OCI-LY7 (cell line): ENCODE measurements around the gene IGF2BP1. TPM values are rescaled to one million over a fixed set of nuclear protein-coding genes. Genes with fewer than 3 reads are reported as not detected.
"Not testable (repeated sequence)": the region's sequence is repeated elsewhere in the genome, so short reads cannot be mapped to it uniquely, and the experiment has no call there.

Experiments
- BruUV-seq: library from RNA; stranded (reverse); fragments of 400-500 nt; replicated peaks from 2 replicates; lab custom pipeline; 2021; lab: Mats Ljungman, UMichigan
- CTCF ChIA-PET: fragments of 300-600 bp; sonication (Branson Sonifier 250); formaldehyde crosslinking; loops from one replicate; lab custom pipeline; 2022; ENCODE audit warnings: antibody characterized with exemption; ENCODE audit not compliant: unreplicated experiment; lab: Charles Lee
- POLR2A ChIA-PET: fragments of 300-600 bp; sonication (Branson Sonifier 250); formaldehyde crosslinking; loops from one replicate; lab custom pipeline; 2022; ENCODE audit warnings: antibody characterized with exemption; lab: Charles Lee
- DNase-seq: peaks from one replicate; pipeline ENCODE4 v3.0.0-alpha.2; 2015; ENCODE audit warnings: low spot score
- H2AFZ ChIP-seq: fragments of 200-600 bp; sonication (generic), shearing (Covaris generic); 2 replicates; pipeline ENCODE4 v1.6.1; 2014; ENCODE audit warnings: mild to moderate bottlenecking, antibody characterized with exemption, low read length, moderate library complexity
- H3K27ac ChIP-seq: fragments of 200-600 bp; sonication (generic); 2 replicates; pipeline ENCODE4 v1.5.1; 2014; ENCODE audit warnings: mixed run types, low read depth, mild to moderate bottlenecking, moderate library complexity, low read length, inconsistent platforms; ENCODE audit not compliant: poor library complexity, severe bottlenecking
- H3K36me3 ChIP-seq: fragments of 200-600 bp; sonication (generic); 2 replicates; pipeline ENCODE4 v1.6.1; 2014; ENCODE audit warnings: mild to moderate bottlenecking, antibody characterized with exemption, low read length, moderate library complexity, mixed read lengths; ENCODE audit not compliant: insufficient read depth
- H3K4me1 ChIP-seq: fragments of 200-600 bp; sonication (generic); 2 replicates; pipeline ENCODE4 v1.5.1; 2014; ENCODE audit warnings: mild to moderate bottlenecking, low read length; ENCODE audit not compliant: insufficient read depth, poor library complexity, severe bottlenecking
- H3K4me2 ChIP-seq: fragments of 200-600 bp; sonication (generic); 2 replicates; pipeline ENCODE4 v1.6.1; 2014; ENCODE audit warnings: mild to moderate bottlenecking, low read length
- H3K4me3 ChIP-seq: fragments of 200-600 bp; sonication (generic); 2 replicates; pipeline ENCODE4 v1.5.1; 2014; ENCODE audit warnings: mild to moderate bottlenecking, low read depth, low read length; ENCODE audit not compliant: poor library complexity, severe bottlenecking
- H3K79me2 ChIP-seq: fragments of 200-600 bp; sonication (generic); 2 replicates; pipeline ENCODE4 v1.6.1; 2016; ENCODE audit warnings: low read depth, mild to moderate bottlenecking, low read length, moderate library complexity, mixed read lengths; ENCODE audit not compliant: insufficient read depth
- H3K9me2 ChIP-seq: fragments of 200-600 bp; sonication (generic); 2 replicates; pipeline ENCODE4 v1.6.1; 2016; ENCODE audit warnings: mild to moderate bottlenecking, low read length, mixed read lengths; ENCODE audit not compliant: insufficient read depth
- H3K9me3 ChIP-seq: fragments of 200-600 bp; sonication (generic); 2 replicates; pipeline ENCODE4 v1.6.1; 2014; ENCODE audit warnings: mild to moderate bottlenecking, mixed run types, low read length, mixed read lengths
- H4K20me1 ChIP-seq: fragments of 200-600 bp; sonication (generic); 2 replicates; pipeline ENCODE4 v1.6.1; 2014; ENCODE audit warnings: mild to moderate bottlenecking, antibody characterized with exemption, low read length, moderate library complexity, mixed read lengths; ENCODE audit not compliant: insufficient read depth
- EZH2phosphoT487 ChIP-seq: fragments of 200-600 bp; sonication (generic); IDR thresholded peaks from 2 replicates; pipeline ENCODE4 v1.6.1; 2018; ENCODE audit warnings: low read depth, borderline replicate concordance, mild to moderate bottlenecking, mixed run types, antibody characterized with exemption, low read length, moderate library complexity, mixed read lengths
- intact Hi-C: fragments of 100-400 bp; cut with micrococcal nuclease; formaldehyde crosslinking; loops from one replicate; pipeline ENCODE4 v1.10.0; 2022; ENCODE audit not compliant: unreplicated experiment
- total RNA-seq, 2 experiments: library from RNA; depleted of rRNA in 1 of 2; stranded (reverse); fragments of >200 nt in 1 of 2; shearing (Covaris generic) in 1 of 2; gene quantifications; 2 replicates each; pipeline ENCODE4 v1.2.3, GENCODE V29; 2014 to 2022
- TF ChIP-seq, protein P1 (sequence below): fragments of 200-600 bp; sonication (generic); conservative IDR thresholded peaks from 2 replicates; pipeline ENCODE4 v1.5.1; 2014; ENCODE audit warnings: mild to moderate bottlenecking, antibody characterized with exemption, low read length, moderate library complexity, mixed read lengths

The IGF2BP1 gene
- total RNA-seq, 2 experiments from 2014 or later = 18.9 to 46.4 TPM

DNA sequence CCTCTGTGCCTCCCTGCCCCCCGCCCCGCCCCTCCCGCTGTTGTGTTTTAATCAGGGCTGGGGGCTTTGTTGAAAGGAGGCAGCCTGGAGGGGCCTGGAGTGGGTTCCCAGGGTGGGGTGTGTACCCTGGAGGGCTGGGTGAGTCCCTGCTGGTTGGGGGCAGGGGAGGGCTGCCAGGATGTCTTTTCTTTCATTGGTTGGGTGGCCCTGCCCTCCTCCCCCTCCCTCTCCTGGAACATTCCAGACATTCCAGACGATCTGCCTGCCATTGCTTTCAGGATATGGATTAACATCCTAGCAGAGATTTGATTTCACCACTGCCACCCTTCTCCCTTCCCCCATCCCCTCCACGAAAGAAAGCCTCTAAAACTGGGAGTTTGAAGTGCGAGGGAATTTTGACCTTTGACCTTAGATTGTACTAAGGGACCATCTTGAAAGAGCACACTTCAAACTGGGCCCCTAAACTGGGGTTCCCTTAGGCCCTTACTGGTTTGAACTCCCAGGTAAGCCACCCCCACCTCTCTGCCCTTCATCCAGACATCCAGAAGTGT, 25.3 kb downstream of the IGF2BP1 start:
- Histone ChIP-seq H3K79me2 (peaks cover 41% of the 10 kb centered on the region), H3K4me1 (no peaks in the 10 kb centered on the region), H3K27ac (no peak overlapping the region), H3K36me3 (peaks cover 22% of the 10 kb centered on the region; the same call in 1 of the 2 replicates), H3K9me3 (no peaks in the 10 kb centered on the region), H4K20me1 (peaks cover 9% of the 10 kb centered on the region; the same call in 1 of the 2 replicates), H2AFZ (no peak overlapping the region), H3K9me2 (no peaks in the 10 kb centered on the region), H3K4me3 (no peak overlapping the region), H3K4me2 (no peak overlapping the region)
- CTCF ChIA-PET = no interaction called here
- TF ChIP-seq, protein P1, sequence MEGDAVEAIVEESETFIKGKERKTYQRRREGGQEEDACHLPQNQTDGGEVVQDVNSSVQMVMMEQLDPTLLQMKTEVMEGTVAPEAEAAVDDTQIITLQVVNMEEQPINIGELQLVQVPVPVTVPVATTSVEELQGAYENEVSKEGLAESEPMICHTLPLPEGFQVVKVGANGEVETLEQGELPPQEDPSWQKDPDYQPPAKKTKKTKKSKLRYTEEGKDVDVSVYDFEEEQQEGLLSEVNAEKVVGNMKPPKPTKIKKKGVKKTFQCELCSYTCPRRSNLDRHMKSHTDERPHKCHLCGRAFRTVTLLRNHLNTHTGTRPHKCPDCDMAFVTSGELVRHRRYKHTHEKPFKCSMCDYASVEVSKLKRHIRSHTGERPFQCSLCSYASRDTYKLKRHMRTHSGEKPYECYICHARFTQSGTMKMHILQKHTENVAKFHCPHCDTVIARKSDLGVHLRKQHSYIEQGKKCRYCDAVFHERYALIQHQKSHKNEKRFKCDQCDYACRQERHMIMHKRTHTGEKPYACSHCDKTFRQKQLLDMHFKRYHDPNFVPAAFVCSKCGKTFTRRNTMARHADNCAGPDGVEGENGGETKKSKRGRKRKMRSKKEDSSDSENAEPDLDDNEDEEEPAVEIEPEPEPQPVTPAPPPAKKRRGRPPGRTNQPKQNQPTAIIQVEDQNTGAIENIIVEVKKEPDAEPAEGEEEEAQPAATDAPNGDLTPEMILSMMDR = no peak
- no peak for TF ChIP-seq EZH2phosphoT487
- DNase-seq = no peak
- no TSS peak for BruUV-seq
- intact Hi-C loops = no loop called here
- POLR2A ChIA-PET = no interaction called here

GRCh38 chr17:49024523-49024922, 27.3 kb downstream of the IGF2BP1 start:
- BruUV-seq = no TSS peak

DNA sequence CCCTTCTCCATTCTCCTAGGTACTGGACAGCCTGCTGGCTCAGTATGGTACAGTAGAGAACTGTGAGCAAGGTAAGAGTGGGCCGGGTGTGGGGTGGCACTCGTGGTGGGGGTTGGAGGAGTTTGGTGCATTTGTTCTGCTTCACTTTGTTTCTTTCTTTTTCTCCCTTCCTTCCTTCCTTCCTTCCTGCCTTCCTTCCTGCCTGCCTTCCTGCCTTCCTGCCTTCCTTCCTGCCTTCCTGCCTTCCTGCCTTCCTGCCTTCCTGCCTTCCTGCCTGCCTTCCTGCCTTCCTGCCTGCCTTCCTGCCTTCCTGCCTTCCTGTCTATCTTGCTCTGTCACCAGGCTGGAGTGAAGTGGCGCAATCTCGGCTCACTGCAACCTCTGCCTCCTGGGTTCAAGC, 29.3 kb downstream of the IGF2BP1 start:
- H3K9me3 ChIP-seq, H3K27ac ChIP-seq, intact Hi-C loops, BruUV-seq, CTCF ChIA-PET, H4K20me1 ChIP-seq, H3K4me1 ChIP-seq, H3K9me2 ChIP-seq, POLR2A ChIA-PET, H3K4me3 ChIP-seq, H2AFZ ChIP-seq, H3K4me2 ChIP-seq, DNase-seq: not testable (repeated sequence)
- H3K36me3 ChIP-seq = peaks cover 27% of the 10 kb centered on the region; the same call in 1 of the 2 replicates
- H3K79me2 ChIP-seq = peaks cover 11% of the 10 kb centered on the region; the same call in 1 of the 2 replicates

More at GRCh38 chr17:49024523-49024922, 27.3 kb downstream of the IGF2BP1 start:
- no peaks in the 10 kb centered on the region for H3K4me1 ChIP-seq
- H3K9me2 ChIP-seq = no peaks in the 10 kb centered on the region
- H4K20me1 ChIP-seq = 0 out of 2 replicates have a peak, but pooled peaks cover 5% of the 10 kb centered on the region
- no peak overlapping the region for H3K4me2 ChIP-seq
- peaks cover 25% of the 10 kb centered on the region; the same call in 1 of the 2 replicates for H3K36me3 ChIP-seq
- peaks cover 22% of the 10 kb centered on the region for H3K79me2 ChIP-seq
- no peak overlapping the region for H2AFZ ChIP-seq
- no peak overlapping the region for H3K4me3 ChIP-seq
- H3K27ac ChIP-seq = no peak overlapping the region
- no peaks in the 10 kb centered on the region for H3K9me3 ChIP-seq
- CTCF ChIA-PET = no interaction called here
- intact Hi-C loops = no loop called here
- TF ChIP-seq EZH2phosphoT487 = no peak
- TF ChIP-seq, protein P1 = no peak
- POLR2A ChIA-PET = no interaction called here
- DNase-seq = no peak
